Activated T-helper 1 cell treated with Interleukin-2 at 50 U/mL for 16 hours (primary cell): ENCODE data around the gene SLC9A9.
"Not testable (repeated sequence)": the region's sequence is repeated elsewhere in the genome, so short reads cannot be mapped to it uniquely, and the experiment has no call there.

Experiments used
- DNase-seq: peaks from one replicate; pipeline ENCODE4 v3.0.0-alpha.2; 2020; ENCODE audit warnings: low read depth

SLC9A9 gene

GRCh38 chr3:143450632-143451031 is 397.6 kb downstream of the SLC9A9 start:
- no peak for DNase-seq

- no peak for DNase-seq
Observed at GRCh38 chr3:143447491-143447890, 400.8 kb downstream of the SLC9A9 start.

GRCh38 chr3:143445118-143445517 is 403.1 kb downstream of the SLC9A9 start:
- no peak for DNase-seq

- no peak for DNase-seq
Observed at GRCh38 chr3:143443851-143444331, 404.4 kb downstream of the SLC9A9 start.

GRCh38 chr3:143442814-143443447 is 405.3 kb downstream of the SLC9A9 start:
- DNase-seq: no peak

GRCh38 chr3:143441516-143442171 is 406.6 kb downstream of the SLC9A9 start:
- DNase-seq: no peak

GRCh38 chr3:143439817-143440216 is 408.5 kb downstream of the SLC9A9 start:
- DNase-seq: no peak

GRCh38 chr3:143437405-143437804 is 410.9 kb downstream of the SLC9A9 start:
- DNase-seq: no peak

GRCh38 chr3:143436231-143436930 is 411.9 kb downstream of the SLC9A9 start:
- no peak for DNase-seq

GRCh38 chr3:143433787-143434378 is 414.4 kb downstream of the SLC9A9 start:
- no peak for DNase-seq

- not testable (repeated sequence) for DNase-seq
Observed at GRCh38 chr3:143431298-143431697, 417.0 kb downstream of the SLC9A9 start.

- DNase-seq: no peak
Observed at GRCh38 chr3:143430568-143430967, 417.7 kb downstream of the SLC9A9 start.

- no peak for DNase-seq
Observed at GRCh38 chr3:143429628-143430514, 418.4 kb downstream of the SLC9A9 start.

- DNase-seq: no peak
Observed at GRCh38 chr3:143428294-143428693, 420.0 kb downstream of the SLC9A9 start.

GRCh38 chr3:143427631-143428030 is 420.6 kb downstream of the SLC9A9 start:
- no peak for DNase-seq

GRCh38 chr3:143424874-143425273 is 423.4 kb downstream of the SLC9A9 start:
- no peak for DNase-seq

- DNase-seq: no peak
Observed at GRCh38 chr3:143421556-143421955, 426.7 kb downstream of the SLC9A9 start.

GRCh38 chr3:143419611-143420010 is 428.7 kb downstream of the SLC9A9 start:
- no peak for DNase-seq

- no peak for DNase-seq
Observed at GRCh38 chr3:143418391-143418790, 429.9 kb downstream of the SLC9A9 start.

GRCh38 chr3:143416229-143416628 is 432.0 kb downstream of the SLC9A9 start:
- DNase-seq: no peak

GRCh38 chr3:143414571-143415253 is 433.6 kb downstream of the SLC9A9 start:
- no peak for DNase-seq
